Gastrocnemius medialis (tissue), 4 donors: ENCODE results near the gene FYB1. TPM values are rescaled to one million over a fixed set of nuclear protein-coding genes. Genes with fewer than 3 reads are reported as not detected.

Experiments used
- ATAC-seq, 2 donors: fragments of 150-250 bp; one replicate each; pipeline ENCODE4 v1.9.1; 2016
- DNase-seq, 2 donors: peaks; one replicate each; pipeline ENCODE4 v3.0.0-alpha.2; 2019
- H3K27ac ChIP-seq, 4 donors: fragments of 200-600 bp; sonication (generic); 1 replicate in 1 of 4; 2 replicates in 3 of 4; pipeline ENCODE4 v1.5.1; 2016 to 2018; ENCODE audit warnings: mild to moderate bottlenecking in 2 of 4, moderate library complexity in 1 of 4
- H3K27me3 ChIP-seq, 3 donors: fragments of 200-600 bp; sonication (generic) in 2 of 3; 1 replicate in 1 of 3; 2 replicates in 2 of 3; pipeline versions ENCODE4 v1.5.1 to v1.6.0; 2016 to 2019; ENCODE audit warnings: mild to moderate bottlenecking in 1 of 3, moderate library complexity in 1 of 3
- H3K36me3 ChIP-seq, 2 donors: fragments of 200-600 bp; sonication (generic) in 1 of 2; one replicate each; pipeline ENCODE4 v1.5.1; 2017 to 2018
- H3K4me1 ChIP-seq, 2 donors: fragments of 200-600 bp; sonication (generic) in 1 of 2; one replicate each; pipeline ENCODE4 v1.5.1; 2016 to 2017; ENCODE audit warnings: mild to moderate bottlenecking in 2 of 2
- H3K4me3 ChIP-seq, 4 donors: fragments of 200-600 bp; sonication (generic) in 3 of 4; 1 replicate in 1 of 4; 2 replicates in 3 of 4; pipeline ENCODE4 v1.5.1; 2016 to 2019; ENCODE audit warnings: mild to moderate bottlenecking in 2 of 4
- H3K9me3 ChIP-seq, 3 donors: fragments of 200-600 bp; sonication (generic) in 2 of 3; 1 replicate in 1 of 3; 2 replicates in 2 of 3; pipeline ENCODE4 v1.5.1; 2016 to 2019
- POLR2A ChIP-seq, 2 donors: fragments of 450-650 bp; IDR thresholded peaks; one replicate each; pipeline ENCODE4 v1.6.1; 2017; ENCODE audit warnings: antibody characterized with exemption in 2 of 2, mild to moderate bottlenecking in 2 of 2, moderate library complexity in 2 of 2
- in situ Hi-C, 4 donors: fragments of 200-750 bp; cut with MboI; loops; one replicate each; pipeline versions ENCODE4 v1.15.0 to v1.8.0; 2017; ENCODE audit warnings: low sequenced_read_pairs in 4 of 4
- intact Hi-C: fragments of 100-400 bp; cut with DNase I; formaldehyde crosslinking; loops from one replicate; pipeline ENCODE4 v1.15.1; 2023; ENCODE audit warnings: low total_unique reads
- total RNA-seq, 4 donors: library from RNA; depleted of rRNA; stranded (reverse); fragments of >200 nt; gene quantifications; one replicate each; pipeline versions ENCODE4 v1.1.0 to v1.2.3, GENCODE V29; 2016
- TF ChIP-seq, protein P1 (sequence below), 5 experiments: fragments of 450-650 bp in 3 of 5; fragments of 200-600 bp in 2 of 5; sonication (generic) in 2 of 5; IDR thresholded peaks in 4 of 5; conservative IDR thresholded peaks in 1 of 5; 1 replicate in 4 of 5; 2 replicates in 1 of 5; pipeline ENCODE4 v1.5.1; 2016 to 2019; ENCODE audit warnings: antibody characterized with exemption in 5 of 5, mild to moderate bottlenecking in 3 of 5, moderate library complexity in 3 of 5

The FYB1 gene
- total RNA-seq, 4 donors from 2014 or later, result 1.1 to 5.6 (median 2.6) TPM

- H3K36me3 ChIP-seq, result no peaks in the 10 kb centered on the region
- no peak overlapping the region for H3K27ac ChIP-seq
- ATAC-seq, result no peak
- no peak overlapping the region for H3K4me3 ChIP-seq
- no peaks in the 10 kb centered on the region for H3K9me3 ChIP-seq
- intact Hi-C loops, result loop anchor here (10.0 kb wide), 1 partner anchor 206 kb away; no protein-coding TSS in a partner anchor
- in situ Hi-C loops, result loop anchor here in 1 of 4 donors (25.0 kb wide), 1 partner anchor 342 kb away; no protein-coding TSS in a partner anchor
- TF ChIP-seq, protein P1, sequence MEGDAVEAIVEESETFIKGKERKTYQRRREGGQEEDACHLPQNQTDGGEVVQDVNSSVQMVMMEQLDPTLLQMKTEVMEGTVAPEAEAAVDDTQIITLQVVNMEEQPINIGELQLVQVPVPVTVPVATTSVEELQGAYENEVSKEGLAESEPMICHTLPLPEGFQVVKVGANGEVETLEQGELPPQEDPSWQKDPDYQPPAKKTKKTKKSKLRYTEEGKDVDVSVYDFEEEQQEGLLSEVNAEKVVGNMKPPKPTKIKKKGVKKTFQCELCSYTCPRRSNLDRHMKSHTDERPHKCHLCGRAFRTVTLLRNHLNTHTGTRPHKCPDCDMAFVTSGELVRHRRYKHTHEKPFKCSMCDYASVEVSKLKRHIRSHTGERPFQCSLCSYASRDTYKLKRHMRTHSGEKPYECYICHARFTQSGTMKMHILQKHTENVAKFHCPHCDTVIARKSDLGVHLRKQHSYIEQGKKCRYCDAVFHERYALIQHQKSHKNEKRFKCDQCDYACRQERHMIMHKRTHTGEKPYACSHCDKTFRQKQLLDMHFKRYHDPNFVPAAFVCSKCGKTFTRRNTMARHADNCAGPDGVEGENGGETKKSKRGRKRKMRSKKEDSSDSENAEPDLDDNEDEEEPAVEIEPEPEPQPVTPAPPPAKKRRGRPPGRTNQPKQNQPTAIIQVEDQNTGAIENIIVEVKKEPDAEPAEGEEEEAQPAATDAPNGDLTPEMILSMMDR (IDR thresholded peaks at IDR 0.05 in 4 of 5, conservative IDR thresholded peaks at IDR 0.05 in 1 of 5), result no peak
- TF ChIP-seq POLR2A (IDR thresholded peaks at IDR 0.05), result no peak
- no peak for DNase-seq
- H3K27me3 ChIP-seq, result no peaks in the 10 kb centered on the region
- H3K4me1 ChIP-seq, result peaks cover 28 to 30% of the 10 kb centered on the region in 2 donors
Observed at GRCh38 chr5:39220280-39221030, 1.1 kb upstream of the FYB1 start.

GRCh38 chr5:39218482-39219402 lies 621 bp downstream of the FYB1 start:
- Histone ChIP-seq H3K27ac (peak overlapping the region; percentile 65 to 75 (median 68)), H3K27me3 (no peaks in the 10 kb centered on the region), H3K4me3 (peak overlapping the region in 2 of 4 donors; percentile 8 to 11), H3K4me1 (peaks cover 20 to 24% of the 10 kb centered on the region in 2 donors), H3K9me3 (no peaks in the 10 kb centered on the region), H3K36me3 (no peaks in the 10 kb centered on the region)
- ATAC-seq (peak; percentile 86 to 88), DNase-seq (peak; percentile 59 to 64)
- in situ Hi-C loops, result loop anchor here (5.0 to 25.0 kb wide), 6 partner anchors 64 to 356 kb away; no protein-coding TSS in a partner anchor
- TF ChIP-seq POLR2A (IDR thresholded peaks at IDR 0.05), result no peak
- TF ChIP-seq, protein P1 (IDR thresholded peaks at IDR 0.05 in 4 of 5, conservative IDR thresholded peaks at IDR 0.05 in 1 of 5), result no peak
- intact Hi-C loops, result no loop called here

DNA sequence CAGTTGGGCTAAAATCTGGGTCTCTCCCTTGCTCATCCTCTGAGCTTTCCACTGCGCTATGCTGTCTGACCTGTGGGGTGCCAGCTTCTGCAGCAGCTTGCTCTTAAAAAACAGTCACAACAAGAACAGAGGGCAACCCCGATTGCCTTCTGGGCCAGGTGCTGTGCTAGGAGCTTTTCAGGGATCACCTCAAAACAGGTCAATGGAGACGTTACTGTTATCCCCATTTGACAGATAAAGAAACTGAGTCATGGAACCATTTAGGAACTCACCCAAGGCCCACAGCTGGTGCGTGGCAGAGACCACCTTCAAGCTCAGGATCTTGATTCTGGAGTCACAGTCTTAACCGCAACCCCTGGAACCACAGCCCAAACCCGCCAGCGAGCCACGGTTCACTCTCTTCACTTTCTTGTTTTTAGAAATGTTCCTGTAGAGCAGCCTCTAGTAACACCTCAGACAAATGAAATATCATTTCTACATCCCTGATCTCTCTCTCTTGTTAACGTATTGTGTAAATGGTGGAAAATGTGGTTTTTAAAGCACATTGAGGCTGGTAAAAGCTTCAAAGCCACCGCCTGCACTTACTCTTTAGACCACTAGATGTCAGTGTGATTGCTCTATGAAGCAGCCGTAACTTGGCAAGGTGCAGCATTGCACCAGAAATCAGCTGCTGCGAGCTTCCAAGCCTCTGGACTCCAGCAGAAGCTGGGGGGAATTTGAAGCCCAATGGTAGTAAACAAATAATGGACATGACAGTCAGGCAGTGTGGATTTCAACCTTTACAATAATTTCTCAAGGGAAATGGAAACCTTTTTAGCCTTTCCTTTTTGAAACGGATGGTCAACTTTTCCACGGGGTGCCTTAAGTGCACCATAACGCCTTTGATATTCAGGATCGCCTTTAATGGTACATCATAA lies 1.7 kb downstream of the FYB1 start:
- H3K9me3 ChIP-seq, result no peaks in the 10 kb centered on the region
- peak; percentile 71 to 76 for DNase-seq
- peak overlapping the region; percentile 65 to 75 (median 68) for H3K27ac ChIP-seq
- peak; percentile 78 to 79 for ATAC-seq
- H3K27me3 ChIP-seq, result no peaks in the 10 kb centered on the region
- H3K36me3 ChIP-seq, result no peaks in the 10 kb centered on the region
- TF ChIP-seq, protein P1 (IDR thresholded peaks at IDR 0.05 in 4 of 5, conservative IDR thresholded peaks at IDR 0.05 in 1 of 5), result peak; percentile 92 to 95 (median 93)
- no peak for TF ChIP-seq POLR2A (IDR thresholded peaks at IDR 0.05)
- no peak overlapping the region for H3K4me3 ChIP-seq
- in situ Hi-C loops, result loop anchor here (5.0 to 25.0 kb wide), 6 partner anchors 65 to 357 kb away; no protein-coding TSS in a partner anchor
- intact Hi-C loops, result loop anchor here (1.0 to 2.0 kb wide), 3 partner anchors 66 to 353 kb away; no protein-coding TSS in a partner anchor
- peaks cover 16 to 19% of the 10 kb centered on the region in 2 donors for H3K4me1 ChIP-seq

GRCh38 chr5:39216631-39217030 lies 2.7 kb downstream of the FYB1 start:
- Histone ChIP-seq H3K36me3 (no peaks in the 10 kb centered on the region), H3K27me3 (no peaks in the 10 kb centered on the region), H3K4me3 (no peak overlapping the region), H3K9me3 (no peaks in the 10 kb centered on the region), H3K27ac (no peak overlapping the region), H3K4me1 (peaks cover 16 to 19% of the 10 kb centered on the region in 2 donors)
- ATAC-seq (no peak), DNase-seq (no peak)
- TF ChIP-seq POLR2A (IDR thresholded peaks at IDR 0.05), result no peak
- TF ChIP-seq, protein P1 (IDR thresholded peaks at IDR 0.05 in 4 of 5, conservative IDR thresholded peaks at IDR 0.05 in 1 of 5), result no peak
- in situ Hi-C loops (loop anchor here (5.0 to 25.0 kb wide), 6 partner anchors 66 to 358 kb away; no protein-coding TSS in a partner anchor), intact Hi-C loops (loop anchor here (1.0 to 2.0 kb wide), 3 partner anchors 67 to 354 kb away; no protein-coding TSS in a partner anchor)
